Smooth muscle cell (in vitro differentiated cells): ENCODE data around the gene KRTAP21-1. TPM values are rescaled to one million over a fixed set of nuclear protein-coding genes. Genes with fewer than 3 reads are reported as not detected.

Source experiments
- DNase-seq: peaks from one replicate; lab custom pipeline; 2025; ENCODE audit not compliant: unreplicated experiment; lab: John Stamatoyannopoulos, UW
- H2AFZ ChIP-seq: fragments of 200-600 bp; sonication (generic); 2 replicates; pipeline ENCODE4 v1.6.0; 2016; ENCODE audit warnings: antibody characterized with exemption, low read depth, mild to moderate bottlenecking
- H3F3A ChIP-seq: fragments of 200-600 bp; sonication (generic); 2 replicates; pipeline ENCODE4 v1.6.0; 2017; ENCODE audit warnings: antibody characterized with exemption, low read depth
- H3K27ac ChIP-seq: fragments of 200-600 bp; sonication (generic); 2 replicates; pipeline ENCODE4 v1.5.1; 2016; ENCODE audit warnings: low read depth, mild to moderate bottlenecking
- H3K27me3 ChIP-seq: fragments of 200-600 bp; sonication (generic); 2 replicates; pipeline ENCODE4 v1.6.1; 2016; ENCODE audit warnings: low read depth, mild to moderate bottlenecking
- H3K36me3 ChIP-seq: fragments of 200-600 bp; sonication (generic); 2 replicates; pipeline ENCODE4 v1.5.1; 2016; ENCODE audit warnings: low read depth
- H3K4me1 ChIP-seq: fragments of 200-600 bp; sonication (generic); 2 replicates; pipeline ENCODE4 v1.5.1; 2016; ENCODE audit warnings: low read depth
- H3K4me2 ChIP-seq: fragments of 200-600 bp; sonication (generic); 2 replicates; pipeline ENCODE4 v1.6.0; 2016; ENCODE audit warnings: mild to moderate bottlenecking
- H3K4me3 ChIP-seq: fragments of 200-600 bp; sonication (generic); 2 replicates; pipeline ENCODE4 v1.5.1; 2016; ENCODE audit warnings: mild to moderate bottlenecking
- H3K79me2 ChIP-seq: fragments of 200-600 bp; sonication (generic); 2 replicates; pipeline ENCODE4 v1.6.0; 2016; ENCODE audit warnings: low read depth, mild to moderate bottlenecking
- H3K9ac ChIP-seq: fragments of 200-600 bp; sonication (generic); 2 replicates; pipeline ENCODE4 v1.6.0; 2016; ENCODE audit warnings: low read depth
- H3K9me3 ChIP-seq: fragments of 200-600 bp; sonication (generic); replicated peaks from 2 replicates; pipeline ENCODE4 v1.5.1; 2016; ENCODE audit warnings: low read depth
- H4K20me1 ChIP-seq: fragments of 200-600 bp; sonication (generic); 2 replicates; pipeline ENCODE4 v1.6.0; 2016; ENCODE audit warnings: low read depth
- WGBS: methylation state at CpG from one replicate; pipeline ENCODE4 v1.1.7; 2016; ENCODE audit warnings: low lambda C conversion rate; 5-methylcytosine and 5-hydroxymethylcytosine counted together
- polyA plus RNA-seq: library from polyadenylated mRNA; unstranded; fragments of >200 nt; fragmentation: Nextera tagmentation; extraction: Ambion mirVana; gene quantifications from 2 replicates; pipeline ENCODE4 v1.2.1, GENCODE V29; 2016
- total RNA-seq: library from RNA; depleted of rRNA; stranded (reverse); fragments of >200 nt; gene quantifications from 2 replicates; pipeline ENCODE4 v1.2.3, GENCODE V29; 2014
- TF ChIP-seq, protein P1 (sequence below): fragments of 200-600 bp; sonication (generic); IDR thresholded peaks from 2 replicates; pipeline ENCODE4 v1.5.1; 2017; ENCODE audit warnings: borderline replicate concordance, mild to moderate bottlenecking, antibody characterized with exemption; ENCODE audit not compliant: insufficient read depth, poor library complexity, severe bottlenecking

The KRTAP21-1 gene
- total and polyA plus RNA-seq, 2 experiments from 2014 or later = not detected

DNA sequence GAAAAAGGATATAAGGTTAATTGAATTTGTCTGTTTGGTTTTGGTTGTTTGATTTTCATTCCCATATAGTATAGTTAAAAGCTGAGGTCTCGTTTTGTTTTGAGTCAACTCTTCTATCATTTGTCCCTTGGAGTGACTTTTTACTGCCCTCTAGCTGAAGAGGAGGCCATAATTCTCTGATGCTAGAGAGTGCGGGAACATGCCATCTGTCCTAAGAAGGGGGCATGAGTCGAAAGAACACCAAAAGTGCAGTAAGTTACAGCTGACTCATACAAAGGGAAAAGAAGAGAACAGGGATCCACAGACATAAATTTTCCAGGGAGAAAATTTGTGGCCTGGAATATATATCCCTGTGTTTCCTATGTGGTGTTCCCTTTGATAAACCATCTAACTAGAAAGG, 40.8 kb downstream of the KRTAP21-1 start:
- H3K79me2 ChIP-seq = no peaks in the 10 kb centered on the region
- no peaks in the 10 kb centered on the region for H3K4me1 ChIP-seq
- 68% methylated on average over 3 of the region's 3 CpGs for WGBS
- TF ChIP-seq, protein P1, sequence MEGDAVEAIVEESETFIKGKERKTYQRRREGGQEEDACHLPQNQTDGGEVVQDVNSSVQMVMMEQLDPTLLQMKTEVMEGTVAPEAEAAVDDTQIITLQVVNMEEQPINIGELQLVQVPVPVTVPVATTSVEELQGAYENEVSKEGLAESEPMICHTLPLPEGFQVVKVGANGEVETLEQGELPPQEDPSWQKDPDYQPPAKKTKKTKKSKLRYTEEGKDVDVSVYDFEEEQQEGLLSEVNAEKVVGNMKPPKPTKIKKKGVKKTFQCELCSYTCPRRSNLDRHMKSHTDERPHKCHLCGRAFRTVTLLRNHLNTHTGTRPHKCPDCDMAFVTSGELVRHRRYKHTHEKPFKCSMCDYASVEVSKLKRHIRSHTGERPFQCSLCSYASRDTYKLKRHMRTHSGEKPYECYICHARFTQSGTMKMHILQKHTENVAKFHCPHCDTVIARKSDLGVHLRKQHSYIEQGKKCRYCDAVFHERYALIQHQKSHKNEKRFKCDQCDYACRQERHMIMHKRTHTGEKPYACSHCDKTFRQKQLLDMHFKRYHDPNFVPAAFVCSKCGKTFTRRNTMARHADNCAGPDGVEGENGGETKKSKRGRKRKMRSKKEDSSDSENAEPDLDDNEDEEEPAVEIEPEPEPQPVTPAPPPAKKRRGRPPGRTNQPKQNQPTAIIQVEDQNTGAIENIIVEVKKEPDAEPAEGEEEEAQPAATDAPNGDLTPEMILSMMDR = no peak
- H3K4me3 ChIP-seq = no peak overlapping the region
- no peaks in the 10 kb centered on the region for H3K36me3 ChIP-seq
- no peaks in the 10 kb centered on the region for H3K27me3 ChIP-seq
- no peaks in the 10 kb centered on the region for H4K20me1 ChIP-seq
- no peak overlapping the region for H3K9ac ChIP-seq
- no peak for DNase-seq
- no peaks in the 10 kb centered on the region for H3K9me3 ChIP-seq
- no peak overlapping the region for H3K27ac ChIP-seq
- H3F3A ChIP-seq = no peaks in the 10 kb centered on the region
- H3K4me2 ChIP-seq = no peak overlapping the region
- no peak overlapping the region for H2AFZ ChIP-seq

DNA sequence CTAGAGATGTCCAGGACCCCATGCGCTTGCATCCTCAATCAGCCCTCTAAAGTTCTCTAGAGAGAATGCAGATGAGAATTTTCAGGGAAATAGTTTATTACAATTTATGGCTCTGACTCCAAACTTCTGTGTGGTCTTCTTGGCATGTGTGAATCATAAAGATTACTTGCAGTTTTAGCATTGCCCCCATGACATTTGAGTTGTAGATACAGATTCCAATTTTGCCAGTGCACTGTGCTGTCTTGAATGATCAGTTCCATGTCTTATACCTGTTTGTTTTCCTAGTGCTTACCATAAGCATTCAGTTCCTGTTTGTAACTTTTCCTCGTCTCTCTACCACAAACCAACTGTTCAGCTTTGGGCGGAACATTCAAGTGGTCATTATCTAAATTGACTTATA, 41.5 kb downstream of the KRTAP21-1 start:
- H3K27ac ChIP-seq = no peak overlapping the region

DNA sequence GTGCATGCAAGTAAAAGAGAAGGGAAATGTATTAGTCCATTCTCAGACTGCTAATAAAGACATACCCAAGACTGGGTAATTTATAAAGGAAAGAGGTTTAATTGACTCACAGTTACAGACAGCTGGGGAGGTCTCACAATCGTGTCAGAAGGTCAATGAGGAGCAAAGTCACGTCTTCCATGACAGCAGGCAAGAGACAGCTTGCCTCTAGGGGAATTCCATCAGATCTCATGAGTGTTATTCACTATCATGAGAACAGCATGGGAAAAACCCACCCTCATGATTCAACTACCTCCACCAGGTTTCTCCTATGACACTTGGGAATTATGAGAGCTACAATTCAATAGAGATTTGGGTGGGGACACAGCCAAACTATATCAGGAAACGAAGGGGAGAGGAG, 44.7 kb downstream of the KRTAP21-1 start:
- Histone ChIP-seq H3K4me3 (no peak overlapping the region), H3K36me3 (no peaks in the 10 kb centered on the region), H3K9me3 (no peaks in the 10 kb centered on the region), H3K79me2 (no peaks in the 10 kb centered on the region), H3K4me1 (no peaks in the 10 kb centered on the region), H3K9ac (no peak overlapping the region), H2AFZ (no peak overlapping the region), H3K27ac (no peak overlapping the region), H3F3A (no peaks in the 10 kb centered on the region), H4K20me1 (no peaks in the 10 kb centered on the region), H3K27me3 (no peaks in the 10 kb centered on the region), H3K4me2 (no peak overlapping the region)
- DNase-seq = no peak
- WGBS = 53% methylated on average over 3 of the region's 3 CpGs
- TF ChIP-seq, protein P1 = no peak

More for the DNA sequence above, 41.5 kb downstream of the KRTAP21-1 start:
- no peaks in the 10 kb centered on the region for H3K9me3 ChIP-seq
- no peaks in the 10 kb centered on the region for H4K20me1 ChIP-seq
- no peaks in the 10 kb centered on the region for H3K27me3 ChIP-seq
- H3K9ac ChIP-seq = no peak overlapping the region
- H3K4me2 ChIP-seq = no peak overlapping the region
- TF ChIP-seq, protein P1 = no peak
- no peak overlapping the region for H2AFZ ChIP-seq
- H3K4me3 ChIP-seq = no peak overlapping the region
- WGBS = 93% methylated on average over 3 of the region's 3 CpGs
- H3K36me3 ChIP-seq = no peaks in the 10 kb centered on the region
- H3F3A ChIP-seq = no peaks in the 10 kb centered on the region
- no peaks in the 10 kb centered on the region for H3K79me2 ChIP-seq
- no peaks in the 10 kb centered on the region for H3K4me1 ChIP-seq
- no peak for DNase-seq

DNA sequence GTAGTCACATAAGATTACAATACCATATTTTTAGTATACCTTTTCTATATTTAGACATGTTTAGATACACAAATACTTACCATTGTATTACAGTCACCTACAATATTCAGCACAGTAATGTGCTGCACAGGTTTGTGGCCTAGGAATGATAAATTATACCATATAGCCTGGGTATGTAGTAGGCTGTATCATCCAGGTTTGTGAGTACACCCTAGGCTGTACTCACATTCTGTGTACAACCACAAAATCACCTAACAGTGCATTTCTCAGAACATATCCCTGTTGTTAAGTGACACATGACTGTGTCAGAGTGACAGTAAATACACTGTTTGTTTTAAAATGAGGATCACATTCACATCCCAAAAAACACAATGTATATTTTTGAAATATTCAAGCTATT, 47.8 kb downstream of the KRTAP21-1 start:
- Histone ChIP-seq H3K79me2 (no peaks in the 10 kb centered on the region), H3K27me3 (no peaks in the 10 kb centered on the region), H3K9me3 (no peaks in the 10 kb centered on the region), H3K4me1 (no peaks in the 10 kb centered on the region), H3K4me3 (no peak overlapping the region), H3K27ac (no peak overlapping the region), H3K36me3 (no peaks in the 10 kb centered on the region), H4K20me1 (no peaks in the 10 kb centered on the region), H2AFZ (no peak overlapping the region), H3K9ac (no peak overlapping the region), H3K4me2 (no peak overlapping the region), H3F3A (no peaks in the 10 kb centered on the region)
- TF ChIP-seq, protein P1 = no peak
- DNase-seq = no peak
